ENCODE results near the gene MFAP1.
"Not testable (repeated sequence)": the region's sequence is repeated elsewhere in the genome, so short reads cannot be mapped to it uniquely, and the experiment has no call there.

Gene MFAP1

GRCh38 chr15:43824302-43825246, at the start of gene MFAP1:
Gene MFAP1 (minus strand): TSS chr15:43824690. CDS start chr15:43824569, 121 bp downstream.
- peak; percentile 89 for DNase-seq (ENCODE audit: low read depth)

GRCh38 chr15:43873651-43874050, 49.2 kb upstream of the MFAP1 start:
- no peak for DNase-seq (ENCODE audit: low read depth)

- DNase-seq (ENCODE audit: low read depth): no peak
Observed at GRCh38 chr15:43872416-43873020, 48.0 kb upstream of the MFAP1 start.

GRCh38 chr15:43871835-43872234, 47.3 kb upstream of the MFAP1 start:
- DNase-seq (ENCODE audit: low read depth): no peak

DNA sequence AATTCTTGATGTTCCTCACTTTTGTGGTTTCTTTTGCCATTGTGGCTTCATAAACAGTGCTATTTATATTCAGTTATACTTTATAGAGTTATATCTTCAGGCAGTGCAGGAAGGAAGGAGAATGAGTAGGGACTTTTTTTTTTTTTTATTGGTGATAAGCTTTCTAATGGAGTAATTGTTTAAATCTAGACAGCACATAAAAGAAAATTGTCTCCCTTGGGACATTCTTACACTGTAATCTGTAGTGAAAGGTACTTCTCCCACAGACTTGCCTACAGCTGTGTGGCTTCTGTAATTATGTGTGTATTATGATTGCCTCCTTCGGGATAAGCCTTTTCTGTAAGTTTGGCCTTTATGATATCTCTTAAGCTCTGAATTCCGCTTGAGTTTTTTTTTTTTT, 43.9 kb upstream of the MFAP1 start:
- DNase-seq (ENCODE audit: low read depth): no peak

- no peak for DNase-seq (ENCODE audit: low read depth)
Observed at GRCh38 chr15:43867096-43867495, 42.6 kb upstream of the MFAP1 start.

DNA sequence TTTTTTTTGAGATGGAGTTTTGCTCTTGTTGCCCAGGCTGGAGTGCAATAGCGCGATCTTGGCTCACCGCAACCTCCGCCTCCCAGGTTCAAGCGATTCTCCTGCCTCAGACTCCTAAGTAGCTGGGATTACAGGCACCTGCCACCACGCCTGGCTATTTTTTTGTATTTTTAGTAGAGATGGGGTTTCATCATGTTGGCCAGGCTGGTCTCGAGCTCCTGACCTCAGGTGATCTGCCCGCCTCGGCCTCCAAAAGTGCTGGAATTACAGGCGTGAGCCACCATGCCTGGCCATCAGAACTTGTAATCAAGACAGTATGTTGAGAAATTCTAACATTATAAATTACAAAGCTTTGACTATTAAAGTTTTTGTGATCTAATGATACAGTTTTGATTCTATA, 42.1 kb upstream of the MFAP1 start:
- not testable (repeated sequence) for DNase-seq (ENCODE audit: low read depth)

GRCh38 chr15:43859546-43859945, 35.1 kb upstream of the MFAP1 start:
- DNase-seq (ENCODE audit: low read depth): no peak

DNA sequence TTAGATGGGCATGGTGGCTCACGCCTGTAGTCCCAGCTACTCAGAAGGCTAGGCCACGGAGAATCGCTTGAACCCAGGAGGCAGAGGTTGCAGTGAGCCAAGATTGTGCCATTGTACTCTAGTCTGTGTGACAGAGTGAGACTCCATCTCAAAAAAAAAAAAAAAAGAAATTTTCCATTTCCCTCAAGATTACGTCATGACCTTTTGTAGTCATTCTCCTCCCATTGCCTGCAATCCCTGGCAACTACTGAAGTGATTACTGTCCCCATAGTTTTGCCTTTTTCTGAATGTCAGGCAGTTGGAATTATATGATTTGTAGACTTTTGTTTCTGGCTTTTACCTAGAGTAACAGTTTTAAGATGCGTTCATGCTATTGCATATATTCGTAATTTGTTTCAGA, 30.3 kb upstream of the MFAP1 start:
- no peak for DNase-seq (ENCODE audit: low read depth)

GRCh38 chr15:43852607-43853006, 28.1 kb upstream of the MFAP1 start:
- DNase-seq (ENCODE audit: low read depth): no peak

DNA sequence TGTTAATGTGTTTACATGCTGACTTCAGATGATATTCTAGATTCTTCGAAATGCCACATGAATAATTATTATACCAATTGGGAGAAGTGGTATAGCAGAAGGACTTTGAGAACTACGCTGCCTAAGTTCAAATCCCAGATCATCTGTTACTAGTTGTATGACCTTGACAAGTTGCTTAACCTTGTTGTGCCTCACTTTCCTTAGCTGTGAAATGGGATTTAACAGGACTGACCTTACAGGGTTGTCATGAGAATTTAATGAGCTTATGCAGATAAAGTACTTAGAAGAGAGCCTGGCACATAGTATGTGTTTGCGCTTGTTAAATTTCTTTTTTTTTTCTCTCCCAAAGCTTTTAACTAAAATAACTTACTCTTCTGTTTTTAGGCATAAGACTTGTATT, 26.8 kb upstream of the MFAP1 start:
- no peak for DNase-seq (ENCODE audit: low read depth)

DNA sequence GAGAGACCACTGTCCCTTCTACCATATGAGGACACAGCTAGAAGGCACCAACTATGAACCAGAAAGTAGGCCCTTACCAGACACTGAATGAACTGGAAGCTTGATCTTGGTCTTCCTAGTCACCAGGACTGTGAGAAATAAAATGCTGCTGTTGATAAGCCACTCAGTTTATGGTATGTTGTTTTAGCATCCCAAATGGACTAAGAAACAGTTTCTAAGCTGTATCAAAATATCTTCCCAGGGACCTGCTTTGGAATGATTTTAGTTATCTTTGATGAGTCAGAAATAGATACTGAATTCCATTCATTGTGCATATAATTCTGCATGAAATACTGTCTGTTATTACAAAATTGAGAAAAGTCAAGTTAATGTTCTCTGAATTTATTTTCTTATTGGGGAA, 20.9 kb upstream of the MFAP1 start:
- no peak for DNase-seq (ENCODE audit: low read depth)

- DNase-seq (ENCODE audit: low read depth): not testable (repeated sequence)
Observed at GRCh38 chr15:43832485-43832884, 8.0 kb upstream of the MFAP1 start.

DNA sequence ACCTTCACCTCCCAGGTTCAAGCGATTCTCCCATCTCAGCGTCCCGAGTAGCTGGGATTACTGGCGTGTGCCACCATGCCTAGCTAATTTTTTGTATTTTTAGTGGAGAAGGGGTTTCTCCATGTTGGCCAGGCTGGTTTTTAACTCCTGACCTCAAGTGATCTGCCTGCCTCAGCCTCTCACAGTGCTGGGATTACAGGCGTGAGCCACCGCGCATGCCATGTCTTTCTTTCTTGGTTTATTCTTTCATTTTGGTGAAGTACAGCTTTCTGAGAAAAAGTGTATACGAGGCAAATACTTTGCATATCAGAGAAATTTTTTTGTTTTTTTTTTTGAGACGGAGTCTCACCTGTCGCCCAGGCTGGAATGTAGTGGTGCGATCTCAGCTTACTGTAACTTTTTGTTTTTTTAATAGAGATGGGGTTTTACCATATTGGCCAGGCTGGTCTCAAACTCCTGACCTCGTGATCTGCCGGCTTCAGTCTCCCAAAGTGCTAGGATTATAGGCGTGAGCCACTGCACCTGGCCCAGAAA, 7.1 kb upstream of the MFAP1 start:
- not testable (repeated sequence) for DNase-seq (ENCODE audit: low read depth)

GRCh38 chr15:43830691-43831275, 6.3 kb upstream of the MFAP1 start:
- DNase-seq (ENCODE audit: low read depth): not testable (repeated sequence)

DNA sequence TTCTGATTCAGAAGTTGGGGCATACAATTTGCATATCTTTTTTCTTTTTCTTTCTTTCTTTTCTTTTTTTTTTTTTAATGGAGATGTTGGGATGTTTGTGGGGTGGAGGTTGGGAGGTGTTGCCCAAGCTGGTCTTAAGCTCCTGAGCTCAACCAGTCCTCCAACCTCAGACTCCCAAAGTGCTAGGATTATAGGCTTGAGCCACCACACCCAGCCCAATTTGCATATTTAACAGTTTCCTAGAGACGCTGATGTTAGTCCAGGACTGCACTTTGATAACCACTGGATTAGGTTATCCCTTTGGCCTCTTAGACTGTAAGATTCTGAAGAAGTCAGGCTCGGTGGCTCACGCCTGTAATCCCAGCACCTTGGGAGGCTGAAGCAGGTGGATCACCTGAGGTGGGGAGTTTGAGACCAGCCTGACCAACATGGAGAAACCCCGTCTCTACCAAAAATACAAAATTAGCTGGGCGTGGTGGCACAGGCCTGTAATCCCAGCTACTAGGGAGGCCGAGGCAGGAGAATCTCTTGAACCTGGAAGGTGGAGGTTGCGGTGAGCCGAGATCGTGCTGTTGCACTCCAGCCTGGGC, 5.6 kb upstream of the MFAP1 start:
- not testable (repeated sequence) for DNase-seq (ENCODE audit: low read depth)

- DNase-seq (ENCODE audit: low read depth): no peak
Observed at GRCh38 chr15:43828061-43828657, 3.7 kb upstream of the MFAP1 start.

DNA sequence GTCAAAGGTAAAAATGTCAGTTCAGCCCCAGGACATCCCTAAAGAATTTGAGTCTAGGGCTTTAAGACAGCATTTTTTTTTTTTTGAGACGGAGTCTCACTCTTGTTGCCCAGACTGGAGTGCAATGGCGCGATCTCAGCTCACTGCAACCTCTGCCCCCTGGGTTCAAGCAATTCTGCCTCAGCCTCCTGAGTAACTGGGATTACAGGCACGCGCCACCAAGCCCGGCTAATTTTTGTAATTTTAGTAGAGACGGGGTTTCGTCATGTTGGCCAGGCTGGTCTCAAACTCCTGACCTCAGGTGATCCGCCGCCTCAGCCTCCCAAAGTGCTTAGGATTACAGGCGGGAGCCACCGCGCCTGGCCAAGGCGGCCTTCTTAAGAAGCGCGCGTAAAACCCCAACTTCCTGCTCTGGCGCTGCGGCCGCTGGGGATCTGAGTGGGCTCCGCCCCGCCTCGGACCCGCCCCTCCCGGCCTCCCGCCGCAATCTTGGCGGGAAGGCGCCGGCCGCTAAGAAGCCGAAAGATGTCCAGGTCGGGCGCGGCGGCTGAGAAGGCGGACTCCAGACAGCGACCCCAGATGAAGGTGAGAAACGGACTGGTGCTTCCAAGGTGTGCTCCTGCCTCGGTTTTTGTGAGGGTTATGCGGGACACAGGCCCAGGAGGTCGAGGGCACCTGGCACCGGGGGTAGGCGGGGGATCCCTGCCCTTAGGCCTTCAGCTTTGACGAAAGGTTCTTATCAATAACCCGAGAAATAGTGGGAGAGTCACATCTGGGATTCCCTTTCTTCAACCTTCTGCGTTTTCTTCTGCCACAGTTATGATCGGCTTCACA, 2.2 kb upstream of the MFAP1 start, which contains the start of gene WDR76:
Gene WDR76, plus strand, starts transcription at position 495 of the 834 bp plus-strand sequence. Its CDS starts 31 bp downstream, at position 526.
- peak; percentile 48 for DNase-seq (ENCODE audit: low read depth)

- DNase-seq (ENCODE audit: low read depth): no peak
Observed at GRCh38 chr15:43826029-43826507, 1.6 kb upstream of the MFAP1 start.

DNA sequence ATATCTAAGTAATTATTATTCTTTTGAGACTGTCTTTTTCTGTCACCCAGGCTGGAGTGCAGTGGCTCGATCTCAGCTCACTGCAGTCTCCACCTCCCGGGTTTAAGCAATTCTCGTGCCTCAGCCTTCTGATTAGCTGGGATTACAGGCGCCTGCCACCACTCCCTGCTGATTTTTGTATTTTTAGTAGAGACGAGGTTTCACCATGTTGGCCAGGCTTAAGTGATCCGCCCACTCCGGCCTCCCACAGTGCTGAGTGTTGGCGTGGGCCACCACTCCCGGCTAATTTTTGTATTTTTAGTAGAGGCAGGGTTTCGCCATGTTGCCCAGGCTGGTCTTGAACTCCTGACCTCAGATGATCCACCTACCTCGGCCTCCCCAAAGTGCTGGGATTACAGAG, 815 bp upstream of the MFAP1 start:
- DNase-seq (ENCODE audit: low read depth): not testable (repeated sequence)

GRCh38 chr15:43821505-43821904, 3.0 kb downstream of the MFAP1 start:
- no peak for DNase-seq (ENCODE audit: low read depth)

All from stimulated activated CD4-positive, alpha-beta T cell treated with anti-CD3 and anti-CD28 coated beads, Interleukin-2, amount 100 ng/mL, for 4 hours (primary cell).